Naive thymus-derived CD4-positive, alpha-beta T cell (primary cell): ENCODE data around the gene KNSTRN. TPM values are rescaled to one million over a fixed set of nuclear protein-coding genes. Genes with fewer than 3 reads are reported as not detected.
A peak's percentile ranks its signal among the peaks of the same experiment; 100 is the strongest.

Experiments used
- ATAC-seq: fragments of 150-1000 bp; cut with Tn5 transposase; 2 replicates; pipeline ENCODE4 v1.10.0; 2021; ENCODE audit warnings: mild to moderate bottlenecking, moderate library complexity
- CTCF ChIA-PET: fragments of 350-600 bp; sonication (Branson Sonifier 250); formaldehyde crosslinking; loops from one replicate; lab custom pipeline; 2021; ENCODE audit warnings: antibody characterized with exemption; lab: Charles Lee
- POLR2A ChIA-PET: fragments of 350-600 bp; sonication (Branson Sonifier 250); formaldehyde crosslinking; loops from one replicate; lab custom pipeline; 2021; ENCODE audit warnings: antibody characterized with exemption, inconsistent platforms; lab: Charles Lee
- DNase-seq, 9 donors: peaks; one replicate each; pipeline versions ENCODE4 v3.0.0 to v3.0.0-alpha.2; 2020 to 2022; ENCODE audit warnings: mixed read lengths in 1 of 9
- H3K27ac ChIP-seq: one replicate; pipeline ENCODE4 v1.7.0; 2013; ENCODE audit warnings: mild to moderate bottlenecking, low read depth, low read length, moderate library complexity
- H3K27me3 ChIP-seq, 2 donors: one replicate each; pipeline ENCODE4 v1.7.0; 2013; ENCODE audit warnings: low read length in 2 of 2, mild to moderate bottlenecking in 2 of 2, moderate library complexity in 2 of 2; ENCODE audit not compliant: control insufficient read depth in 2 of 2, insufficient read depth in 2 of 2
- H3K36me3 ChIP-seq, 3 experiments: 1 replicate in 2 of 3; 2 replicates in 1 of 3; pipeline ENCODE4 v1.7.0; 2013; ENCODE audit warnings: low read length in 3 of 3, mild to moderate bottlenecking in 3 of 3, moderate library complexity in 1 of 3; ENCODE audit not compliant: insufficient read depth in 3 of 3, control insufficient read depth in 2 of 3
- H3K4me1 ChIP-seq, 2 donors: one replicate each; pipeline ENCODE4 v1.7.0; 2013; ENCODE audit warnings: low read length in 2 of 2, mild to moderate bottlenecking in 2 of 2, moderate library complexity in 1 of 2; ENCODE audit not compliant: control insufficient read depth in 2 of 2, insufficient read depth in 2 of 2
- H3K4me3 ChIP-seq: 2 replicates; pipeline ENCODE4 v1.7.0; 2013; ENCODE audit warnings: mild to moderate bottlenecking, low read length
- H3K9me3 ChIP-seq, 3 experiments: 1 replicate in 2 of 3; 2 replicates in 1 of 3; pipeline ENCODE4 v1.7.0; 2013; ENCODE audit warnings: low read length in 3 of 3; ENCODE audit not compliant: control insufficient read depth in 2 of 3
- H3K27ac Mint-ChIP-seq, 9 donors: one replicate each; pipeline ENCODE4 v1.8.0; 2020 to 2022; ENCODE audit warnings: mixed read lengths in 9 of 9, mild to moderate bottlenecking in 8 of 9, moderate library complexity in 5 of 9, inconsistent platforms in 2 of 9
- H3K27me3 Mint-ChIP-seq, 5 donors: one replicate each; pipeline ENCODE4 v1.8.0; 2021 to 2022; ENCODE audit warnings: mixed read lengths in 5 of 5, mild to moderate bottlenecking in 1 of 5
- H3K36me3 Mint-ChIP-seq, 5 donors: one replicate each; pipeline ENCODE4 v1.8.0; 2020 to 2022; ENCODE audit warnings: mixed read lengths in 5 of 5, mild to moderate bottlenecking in 3 of 5, inconsistent platforms in 1 of 5
- H3K4me1 Mint-ChIP-seq, 7 donors: one replicate each; pipeline ENCODE4 v1.8.0; 2020 to 2022; ENCODE audit warnings: mixed read lengths in 7 of 7, mild to moderate bottlenecking in 3 of 7, inconsistent platforms in 1 of 7
- H3K4me3 Mint-ChIP-seq, 10 donors: one replicate each; pipeline ENCODE4 v1.8.0; 2020 to 2022; ENCODE audit warnings: mild to moderate bottlenecking in 10 of 10, mixed read lengths in 10 of 10, moderate library complexity in 6 of 10, inconsistent platforms in 2 of 10
- H3K9me3 Mint-ChIP-seq, 11 donors: one replicate each; pipeline ENCODE4 v1.8.0; 2020 to 2022; ENCODE audit warnings: mixed read lengths in 11 of 11, mild to moderate bottlenecking in 4 of 11, inconsistent platforms in 1 of 11, moderate library complexity in 1 of 11
- intact Hi-C, 2 donors: fragments of 100-400 bp; cut with micrococcal nuclease; formaldehyde crosslinking; loops; one replicate each; pipeline ENCODE4 v1.15.1; 2023
- polyA plus RNA-seq, 2 donors: library from polyadenylated mRNA; unstranded; fragments of 300-500 nt; fragmentation: Illumina TruSeq; gene quantifications; one replicate each; pipeline ENCODE4 v1.2.3, GENCODE V29; 2021
- total RNA-seq, 6 experiments: library from RNA in 5 of 6; stranded (reverse) in 5 of 6; gene quantifications; 1 replicate in 5 of 6; 2 replicates in 1 of 6; pipeline ENCODE4 v1.2.3 and lab custom pipeline; 2021 to 2026

KNSTRN gene
- total and polyA plus RNA-seq, 7 experiments from 2014 or later: 3.7 to 39.6 (median 6.1) TPM

- H3K4me3 Mint-ChIP-seq: peak overlapping the region; percentile 10 to 84 (median 75)
- peaks cover 15 to 79% (median 27%) of the 10 kb centered on the region in 5 donors for H3K27me3 Mint-ChIP-seq
- CTCF ChIA-PET: no interaction called here
- Histone ChIP-seq H3K4me1 (peaks cover 15 to 28% of the 10 kb centered on the region in 2 donors), H3K4me3 (peak overlapping the region; percentile 48), H3K9me3 (no peaks in the 10 kb centered on the region), H3K27ac (no peak overlapping the region), H3K27me3 (peaks cover 0 to 5% of the 10 kb centered on the region in 2 donors), H3K36me3 (no peaks in the 10 kb centered on the region)
- DNase-seq (no peak), ATAC-seq (no peak)
- H3K9me3 Mint-ChIP-seq: no peaks in the 10 kb centered on the region
- peak overlapping the region in 2 of 9 donors; percentile 50 to 51 for H3K27ac Mint-ChIP-seq
- intact Hi-C loops: no loop called here
- peaks cover 24 to 41% (median 32%) of the 10 kb centered on the region in 7 donors for H3K4me1 Mint-ChIP-seq
- POLR2A ChIA-PET: interaction anchor here (0.7 to 1.3 kb wide), 4 partner anchors 15 to 129 kb away, joined by 3 read pairs; partner anchors contain the start of gene IVD
- H3K36me3 Mint-ChIP-seq: peaks cover 0 to 6% (median 0%) of the 10 kb centered on the region in 5 donors
Measured at GRCh38 chr15:40435710-40436089, 53.2 kb downstream of the KNSTRN start.

DNA sequence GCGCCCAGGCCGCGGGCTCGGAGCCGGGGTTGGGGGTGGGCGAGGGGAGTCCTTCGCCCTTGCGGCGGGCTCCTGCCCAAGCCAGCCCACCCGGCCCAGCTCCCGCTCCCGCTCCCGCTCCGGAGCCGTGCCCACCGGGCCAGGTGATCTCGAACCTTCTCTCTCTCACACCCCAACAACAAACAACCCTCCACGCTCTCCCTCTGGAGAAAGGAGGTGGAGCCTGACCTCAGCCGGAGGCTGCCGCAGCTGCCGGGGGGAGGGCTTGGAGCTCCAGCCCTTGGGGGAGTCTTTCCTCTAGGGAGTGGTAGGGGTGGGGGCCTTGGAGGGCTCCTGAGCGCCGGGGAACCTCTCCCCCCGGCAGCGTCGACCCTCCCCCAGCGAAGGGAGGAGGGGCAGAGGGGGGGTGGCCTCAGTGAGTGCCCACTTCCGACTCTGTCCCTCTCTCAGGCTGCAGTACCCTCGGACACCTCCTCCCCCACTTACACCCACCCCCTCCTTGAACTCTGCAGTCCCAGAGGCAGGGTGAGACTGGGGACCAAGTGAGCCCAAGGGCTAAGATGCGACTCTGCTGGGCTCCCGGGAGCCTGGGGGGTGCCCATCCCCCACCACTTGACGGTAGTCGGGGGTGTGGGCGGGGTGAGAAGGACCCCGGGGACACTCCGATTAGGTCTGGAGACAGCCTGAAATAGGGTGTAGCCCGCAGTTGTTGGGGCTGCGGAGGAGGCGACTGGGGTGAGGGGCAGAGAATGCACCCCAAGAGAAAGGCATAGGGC is 53.8 kb downstream of the KNSTRN start:
- peak overlapping the region in 3 of 9 donors; percentile 38 to 50 (median 41) for H3K27ac Mint-ChIP-seq
- ChIA-PET POLR2A (interaction anchor here (0.7 to 1.1 kb wide), 3 partner anchors 14 to 129 kb away, joined by 3 read pairs; no protein-coding TSS in a partner anchor), CTCF (interaction anchor here (0.7 kb wide), 1 partner anchor 12 kb away, joined by 3 read pairs; no protein-coding TSS in a partner anchor)
- Histone ChIP-seq H3K4me3 (peak overlapping the region; percentile 48), H3K27ac (no peak overlapping the region), H3K36me3 (no peaks in the 10 kb centered on the region), H3K4me1 (peaks cover 15 to 28% of the 10 kb centered on the region in 2 donors), H3K9me3 (no peaks in the 10 kb centered on the region), H3K27me3 (peaks cover 0 to 5% of the 10 kb centered on the region in 2 donors)
- DNase-seq: no peak
- peaks cover 15 to 79% (median 27%) of the 10 kb centered on the region in 5 donors for H3K27me3 Mint-ChIP-seq
- H3K9me3 Mint-ChIP-seq: no peaks in the 10 kb centered on the region
- peaks cover 24 to 41% (median 32%) of the 10 kb centered on the region in 7 donors for H3K4me1 Mint-ChIP-seq
- peaks cover 0 to 6% (median 0%) of the 10 kb centered on the region in 5 donors for H3K36me3 Mint-ChIP-seq
- intact Hi-C loops: no loop called here
- no peak for ATAC-seq
- H3K4me3 Mint-ChIP-seq: peak overlapping the region; percentile 53 to 84 (median 74)

- peak overlapping the region; percentile 53 to 84 (median 74) for H3K4me3 Mint-ChIP-seq
- no peak overlapping the region for H3K27ac ChIP-seq
- DNase-seq (no peak), ATAC-seq (no peak)
- intact Hi-C loops: no loop called here
- no peaks in the 10 kb centered on the region for H3K9me3 ChIP-seq
- ChIA-PET POLR2A (interaction anchor here (1.1 kb wide), 1 partner anchor 13 kb away, joined by 3 read pairs; no protein-coding TSS in a partner anchor), CTCF (interaction anchor here (0.7 to 1.1 kb wide), 2 partner anchors 13 to 20 kb away, joined by 3 read pairs; no protein-coding TSS in a partner anchor)
- H3K27me3 Mint-ChIP-seq: peaks cover 15 to 81% (median 27%) of the 10 kb centered on the region in 5 donors
- no peaks in the 10 kb centered on the region for H3K36me3 ChIP-seq
- H3K9me3 Mint-ChIP-seq: no peaks in the 10 kb centered on the region
- H3K36me3 Mint-ChIP-seq: peaks cover 0 to 6% (median 0%) of the 10 kb centered on the region in 5 donors
- peaks cover 24 to 41% (median 32%) of the 10 kb centered on the region in 7 donors for H3K4me1 Mint-ChIP-seq
- peak overlapping the region; percentile 48 for H3K4me3 ChIP-seq
- H3K27me3 ChIP-seq: peaks cover 0 to 5% of the 10 kb centered on the region in 2 donors
- peaks cover 15 to 28% of the 10 kb centered on the region in 2 donors for H3K4me1 ChIP-seq
- peak overlapping the region in 1 of 9 donors; percentile 38 for H3K27ac Mint-ChIP-seq
Measured at GRCh38 chr15:40436892-40437751, 54.6 kb downstream of the KNSTRN start.

- intact Hi-C loops: no loop called here
- H3K4me3 Mint-ChIP-seq: peak overlapping the region in 7 of 10 donors; percentile 21 to 76 (median 57)
- CTCF ChIA-PET: interaction anchor here (1.1 kb wide), 1 partner anchor 19 kb away, joined by 3 read pairs; no protein-coding TSS in a partner anchor
- H3K27me3 Mint-ChIP-seq: peaks cover 15 to 84% (median 27%) of the 10 kb centered on the region in 5 donors
- no peaks in the 10 kb centered on the region for H3K9me3 Mint-ChIP-seq
- POLR2A ChIA-PET: interaction anchor here (1.3 kb wide), 1 partner anchor 32 kb away, joined by 4 read pairs; no protein-coding TSS in a partner anchor
- H3K27ac Mint-ChIP-seq: peak overlapping the region in 4 of 9 donors; percentile 21 to 50 (median 32)
- no peak overlapping the region for H3K27ac ChIP-seq
- DNase-seq (no peak), ATAC-seq (no peak)
- peaks cover 0 to 8% (median 0%) of the 10 kb centered on the region in 5 donors for H3K36me3 Mint-ChIP-seq
- H3K9me3 ChIP-seq: no peaks in the 10 kb centered on the region
- peaks cover 0 to 5% of the 10 kb centered on the region in 2 donors for H3K27me3 ChIP-seq
- no peak overlapping the region for H3K4me3 ChIP-seq
- peaks cover 24 to 36% of the 10 kb centered on the region in 2 donors for H3K4me1 ChIP-seq
- no peaks in the 10 kb centered on the region for H3K36me3 ChIP-seq
- H3K4me1 Mint-ChIP-seq: peaks cover 31 to 50% (median 41%) of the 10 kb centered on the region in 7 donors
Measured at GRCh38 chr15:40437752-40438687, 55.5 kb downstream of the KNSTRN start.

- Histone ChIP-seq H3K4me3 (no peak overlapping the region), H3K9me3 (no peaks in the 10 kb centered on the region), H3K27ac (no peak overlapping the region), H3K36me3 (no peaks in the 10 kb centered on the region), H3K27me3 (peaks cover 0 to 5% of the 10 kb centered on the region in 2 donors), H3K4me1 (peaks cover 25 to 43% of the 10 kb centered on the region in 2 donors)
- no peak for DNase-seq
- ATAC-seq: no peak
- peaks cover 38 to 57% (median 48%) of the 10 kb centered on the region in 7 donors for H3K4me1 Mint-ChIP-seq
- H3K27ac Mint-ChIP-seq: peak overlapping the region in 2 of 9 donors; percentile 21 to 52
- peaks cover 15 to 84% (median 27%) of the 10 kb centered on the region in 5 donors for H3K27me3 Mint-ChIP-seq
- peaks cover 0 to 13% (median 0%) of the 10 kb centered on the region in 5 donors for H3K36me3 Mint-ChIP-seq
- intact Hi-C loops: no loop called here
- H3K4me3 Mint-ChIP-seq: peak overlapping the region in 5 of 10 donors; percentile 1 to 67 (median 52)
- H3K9me3 Mint-ChIP-seq: no peaks in the 10 kb centered on the region
- POLR2A ChIA-PET: interaction anchor here (0.5 to 5.3 kb wide), 3 partner anchors 13 to 799 kb away, joined by 3 to 90 read pairs (median 4); no protein-coding TSS in a partner anchor
- CTCF ChIA-PET: no interaction called here
Measured at GRCh38 chr15:40438712-40439111, 56.2 kb downstream of the KNSTRN start.
